Left colon (tissue), 2 donors: ENCODE data around the gene SLC16A10. TPM values are rescaled to one million over a fixed set of nuclear protein-coding genes. Genes with fewer than 3 reads are reported as not detected.
"Not testable (repeated sequence)": the region's sequence is repeated elsewhere in the genome, so short reads cannot be mapped to it uniquely, and the experiment has no call there.

Experiments
- ATAC-seq: fragments of 200-7000 bp; cut with Tn5 transposase; one replicate; pipeline ENCODE4 v1.9.1; 2020; ENCODE audit warnings: mild to moderate bottlenecking, moderate library complexity
- DNase-seq, 2 donors: peaks; one replicate each; pipeline ENCODE4 v3.0.0-alpha.2; 2020
- intact Hi-C, 2 donors: fragments of 100-400 bp; cut with DNase I in 1 of 2; cut with micrococcal nuclease in 1 of 2; formaldehyde crosslinking; loops; one replicate each; pipeline versions ENCODE4 v1.11.2 to v1.14.0; 2022; cut with DNase I, micrococcal nuclease
- total RNA-seq, 2 donors: library from RNA; stranded (reverse); fragmentation: NEBNext Ultra II Directional; extraction: Animal tissue kit (Norgen Biotek cat#: 25700); gene quantifications; one replicate each; pipeline ENCODE4 v1.2.1, GENCODE V29; 2021
- donor health status: DM: no; HTN: no; CAD: no.
- donor health status: DM: yes; HTN: yes; CAD: no.

Gene SLC16A10
- total RNA-seq, 2 donors from 2014 or later = 4.0 TPM

- intact Hi-C loops = no loop called here
Observed at GRCh38 chr6:111121789-111122350, 34.6 kb downstream of the SLC16A10 start.

GRCh38 chr6:111122458-111123286 is 35.4 kb downstream of the SLC16A10 start:
- DNase-seq (no peak), ATAC-seq (no peak)
- intact Hi-C loops = no loop called here

More at GRCh38 chr6:111121789-111122350, 34.6 kb downstream of the SLC16A10 start:
- ATAC-seq = no peak
- no peak for DNase-seq

GRCh38 chr6:111124406-111124805 is 37.1 kb downstream of the SLC16A10 start:
- DNase-seq = no peak
- intact Hi-C loops = no loop called here
- ATAC-seq = no peak

- DNase-seq = no peak
- intact Hi-C loops = no loop called here
- no peak for ATAC-seq
Observed at GRCh38 chr6:111129013-111129412, 41.7 kb downstream of the SLC16A10 start.

- intact Hi-C loops, DNase-seq, ATAC-seq: not testable (repeated sequence)
Observed at GRCh38 chr6:111131018-111131417, 43.7 kb downstream of the SLC16A10 start.

- ATAC-seq, DNase-seq, intact Hi-C loops: not testable (repeated sequence)
Observed at GRCh38 chr6:111132669-111133068, 45.4 kb downstream of the SLC16A10 start.

- intact Hi-C loops, ATAC-seq, DNase-seq: not testable (repeated sequence)
Observed at GRCh38 chr6:111134236-111134869, 47.0 kb downstream of the SLC16A10 start.

- ATAC-seq, intact Hi-C loops, DNase-seq: not testable (repeated sequence)
Observed at GRCh38 chr6:111137489-111138093, 50.3 kb downstream of the SLC16A10 start.

GRCh38 chr6:111147440-111147839 is 60.1 kb downstream of the SLC16A10 start:
- DNase-seq (no peak), ATAC-seq (no peak)
- intact Hi-C loops = no loop called here

GRCh38 chr6:111148110-111148509 is 60.8 kb downstream of the SLC16A10 start:
- no peak for DNase-seq
- no peak for ATAC-seq
- intact Hi-C loops = no loop called here

GRCh38 chr6:111150577-111150976 is 63.3 kb downstream of the SLC16A10 start:
- intact Hi-C loops = no loop called here
- DNase-seq (no peak), ATAC-seq (no peak)

GRCh38 chr6:111154981-111155380 is 67.7 kb downstream of the SLC16A10 start:
- intact Hi-C loops = no loop called here
- no peak for ATAC-seq
- no peak for DNase-seq

GRCh38 chr6:111157412-111157811 is 70.1 kb downstream of the SLC16A10 start:
- intact Hi-C loops = no loop called here
- ATAC-seq (no peak), DNase-seq (no peak)

GRCh38 chr6:111159633-111160032 is 72.3 kb downstream of the SLC16A10 start:
- ATAC-seq = no peak
- no peak for DNase-seq
- intact Hi-C loops = no loop called here

GRCh38 chr6:111161650-111162049 is 74.3 kb downstream of the SLC16A10 start:
- DNase-seq (no peak), ATAC-seq (no peak)
- intact Hi-C loops = no loop called here

GRCh38 chr6:111162504-111162903 is 75.2 kb downstream of the SLC16A10 start:
- DNase-seq (no peak), ATAC-seq (no peak)
- intact Hi-C loops = no loop called here

GRCh38 chr6:111171577-111172400 is 84.5 kb downstream of the SLC16A10 start:
- no peak for ATAC-seq
- no peak for DNase-seq
- intact Hi-C loops = no loop called here

- no peak for ATAC-seq
- intact Hi-C loops = no loop called here
- no peak for DNase-seq
Observed at GRCh38 chr6:111172563-111172962, 85.3 kb downstream of the SLC16A10 start.

- DNase-seq (no peak), ATAC-seq (no peak)
- intact Hi-C loops = no loop called here
Observed at GRCh38 chr6:111173341-111173740, 86.0 kb downstream of the SLC16A10 start.
